HCT116 (cell line): ENCODE data around the gene ILDR2.

ENCODE experiments used
- ATF3 ChIP-seq: IDR thresholded peaks from 2 replicates; pipeline ENCODE4 v1.6.1; 2012
- CTCF ChIP-seq, 3 experiments: fragments of 200-600 bp in 1 of 3; sonication (generic) in 1 of 3; IDR thresholded peaks in 2 of 3; conservative IDR thresholded peaks in 1 of 3; 2 replicates each; pipeline ENCODE4 v1.5.1; 2012 to 2017; ENCODE audit warnings: low read depth in 2 of 3, low read length in 2 of 3, antibody characterized with exemption in 1 of 3, borderline replicate concordance in 1 of 3, control low read depth in 1 of 3, mild to moderate bottlenecking in 1 of 3, mixed read lengths in 1 of 3, mixed run types in 1 of 3, moderate library complexity in 1 of 3; ENCODE audit not compliant: insufficient read depth in 1 of 3
- EGR1 ChIP-seq: IDR thresholded peaks from 2 replicates; pipeline ENCODE4 v1.6.1; 2012; ENCODE audit warnings: low read depth
- EZH2 ChIP-seq: fragments of 200-600 bp; sonication (generic); IDR thresholded peaks from 2 replicates; pipeline ENCODE4 v1.6.1; 2017; ENCODE audit warnings: antibody characterized with exemption, mixed run types
- EZH2phosphoT487 ChIP-seq: fragments of 200-600 bp; IDR thresholded peaks from 2 replicates; pipeline ENCODE4 v1.6.1; 2018; ENCODE audit warnings: antibody characterized with exemption, borderline replicate concordance
- POLR2A ChIP-seq: IDR thresholded peaks from 2 replicates; pipeline ENCODE4 v1.7.0; 2011; ENCODE audit warnings: borderline replicate concordance; ENCODE audit not compliant: insufficient read depth, insufficient read length; ENCODE audit errors: extremely low read depth
- POLR2AphosphoS5 ChIP-seq: IDR thresholded peaks from 2 replicates; pipeline ENCODE4 v1.6.1; 2011; ENCODE audit warnings: mild to moderate bottlenecking, low read depth, low read length, moderate library complexity
- SRF ChIP-seq: IDR thresholded peaks from 2 replicates; pipeline ENCODE4 v1.6.1; 2012; ENCODE audit warnings: low read depth
- TCF7L2 ChIP-seq: IDR thresholded peaks from 2 replicates; pipeline ENCODE4 v1.7.0; 2011; ENCODE audit warnings: borderline replicate concordance, inconsistent platforms; ENCODE audit not compliant: insufficient read depth, insufficient read length; ENCODE audit errors: extremely low read depth
- ZFX ChIP-seq: fragments of 450-650 bp; IDR thresholded peaks from 2 replicates; pipeline ENCODE4 v1.6.1; 2017
- TF ChIP-seq, protein P1 (sequence below): IDR thresholded peaks from 2 replicates; pipeline ENCODE4 v1.6.1; 2011; ENCODE audit warnings: mild to moderate bottlenecking, low read length, moderate library complexity; ENCODE audit not compliant: insufficient replicate concordance; ENCODE audit errors: extremely low read depth
- TF ChIP-seq, protein P2 (sequence below): IDR thresholded peaks from 2 replicates; pipeline ENCODE4 v1.6.1; 2012

GRCh38 chr1:166914111-166914510 is 61.2 kb downstream of the ILDR2 start:
- TF ChIP-seq CTCF (IDR thresholded peaks at IDR 0.05 in 2 of 3, conservative IDR thresholded peaks at IDR 0.05 in 1 of 3; ENCODE audit: borderline replicate concordance in 1 of 3, insufficient read depth in 1 of 3, low read depth in 2 of 3, low read length in 2 of 3) (no peak), SRF (no peak), ATF3 (no peak), EZH2 (no peak), POLR2AphosphoS5 (no peak), POLR2A (no peak), EZH2phosphoT487 (no peak), TCF7L2 (no peak), ZFX (no peak), EGR1 (no peak)
- TF ChIP-seq, protein P1, sequence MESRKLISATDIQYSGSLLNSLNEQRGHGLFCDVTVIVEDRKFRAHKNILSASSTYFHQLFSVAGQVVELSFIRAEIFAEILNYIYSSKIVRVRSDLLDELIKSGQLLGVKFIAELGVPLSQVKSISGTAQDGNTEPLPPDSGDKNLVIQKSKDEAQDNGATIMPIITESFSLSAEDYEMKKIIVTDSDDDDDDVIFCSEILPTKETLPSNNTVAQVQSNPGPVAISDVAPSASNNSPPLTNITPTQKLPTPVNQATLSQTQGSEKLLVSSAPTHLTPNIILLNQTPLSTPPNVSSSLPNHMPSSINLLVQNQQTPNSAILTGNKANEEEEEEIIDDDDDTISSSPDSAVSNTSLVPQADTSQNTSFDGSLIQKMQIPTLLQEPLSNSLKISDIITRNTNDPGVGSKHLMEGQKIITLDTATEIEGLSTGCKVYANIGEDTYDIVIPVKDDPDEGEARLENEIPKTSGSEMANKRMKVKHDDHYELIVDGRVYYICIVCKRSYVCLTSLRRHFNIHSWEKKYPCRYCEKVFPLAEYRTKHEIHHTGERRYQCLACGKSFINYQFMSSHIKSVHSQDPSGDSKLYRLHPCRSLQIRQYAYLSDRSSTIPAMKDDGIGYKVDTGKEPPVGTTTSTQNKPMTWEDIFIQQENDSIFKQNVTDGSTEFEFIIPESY, result no peak
- TF ChIP-seq, protein P2, sequence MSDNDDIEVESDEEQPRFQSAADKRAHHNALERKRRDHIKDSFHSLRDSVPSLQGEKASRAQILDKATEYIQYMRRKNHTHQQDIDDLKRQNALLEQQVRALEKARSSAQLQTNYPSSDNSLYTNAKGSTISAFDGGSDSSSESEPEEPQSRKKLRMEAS, result no peak
